ENCODE data around the gene ZNF865.

ZNF865 gene

DNA sequence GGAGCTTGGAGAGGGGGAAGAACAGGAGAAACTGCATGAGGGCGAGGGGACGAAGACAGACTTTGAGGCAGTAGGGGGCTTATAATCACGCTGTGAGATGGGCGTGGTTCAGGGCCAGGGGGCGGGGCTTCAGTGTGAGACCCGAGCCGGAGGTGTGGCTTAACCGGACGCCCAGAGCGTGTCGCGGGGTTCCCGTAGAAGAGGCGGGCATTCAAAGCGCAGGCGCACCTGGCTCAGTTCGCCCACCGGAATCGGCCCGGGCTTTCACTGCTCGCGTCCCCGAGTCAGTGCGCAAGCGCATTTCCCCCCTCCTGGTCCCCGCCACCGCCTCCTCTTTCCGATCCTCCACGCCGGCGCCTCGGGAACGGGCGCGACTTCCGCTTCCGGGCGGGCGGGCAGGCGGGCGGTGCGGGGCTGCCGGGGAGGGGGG is 225 bp upstream of the ZNF865 start:
- DNase-seq (ENCODE audit: low read depth), result peak; percentile 97

DNA sequence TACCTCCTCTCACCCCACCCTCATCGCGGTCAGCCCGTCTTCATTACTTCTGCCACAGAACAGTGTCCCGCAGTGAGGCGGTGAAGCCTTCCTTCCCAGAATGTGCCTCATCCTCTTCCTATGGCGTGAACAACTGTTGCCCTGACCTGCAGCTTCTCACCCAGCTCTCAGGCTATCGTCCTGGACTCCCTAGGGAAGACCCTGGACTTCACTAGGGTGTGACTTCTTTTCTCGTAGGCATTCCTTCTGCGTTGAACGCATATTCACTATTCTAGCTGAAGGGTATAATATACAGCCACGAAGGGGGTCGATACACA is 982 bp downstream of the ZNF865 start:
- DNase-seq (ENCODE audit: low read depth), result no peak

DNA sequence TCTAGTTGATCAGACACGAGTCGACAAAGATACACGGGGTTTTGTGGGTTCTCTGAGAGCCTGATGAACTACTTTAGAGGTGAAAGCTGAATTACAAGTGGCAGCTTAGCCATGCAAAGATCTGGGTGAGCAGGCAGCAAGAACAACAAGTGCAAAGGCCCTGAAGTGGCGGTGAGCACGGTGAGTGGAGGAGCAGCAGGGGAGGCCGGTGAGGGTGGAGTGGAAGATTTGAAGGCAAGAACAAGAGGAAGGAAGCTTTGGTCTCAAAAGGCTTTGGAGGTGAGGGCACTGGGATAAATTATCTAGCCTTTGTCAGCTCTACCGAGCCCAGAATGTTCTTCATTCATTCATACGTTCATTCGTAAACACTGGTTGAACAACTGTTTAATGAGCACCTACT is 1.4 kb downstream of the ZNF865 start:
- no peak for DNase-seq (ENCODE audit: low read depth)

DNA sequence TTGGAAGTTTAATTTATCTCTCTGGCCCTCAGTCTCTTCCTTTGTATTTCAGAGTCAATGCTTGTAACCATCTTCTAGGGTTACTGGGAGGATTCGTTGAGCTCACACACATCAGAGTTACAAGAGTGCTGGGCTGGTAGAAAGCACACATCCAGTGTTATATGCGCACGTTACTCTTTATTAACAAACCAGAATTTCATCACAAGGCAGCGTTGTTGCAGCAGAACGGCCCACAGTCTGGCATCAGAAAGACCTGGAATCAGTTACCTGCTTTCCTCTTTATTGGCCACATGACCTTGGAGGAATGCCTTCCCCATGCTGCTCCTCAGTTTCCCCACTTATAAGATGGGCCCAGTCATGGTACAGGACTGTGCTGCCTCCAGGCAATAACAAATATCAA is 3.9 kb downstream of the ZNF865 start:
- DNase-seq (ENCODE audit: low read depth), result no peak

DNA sequence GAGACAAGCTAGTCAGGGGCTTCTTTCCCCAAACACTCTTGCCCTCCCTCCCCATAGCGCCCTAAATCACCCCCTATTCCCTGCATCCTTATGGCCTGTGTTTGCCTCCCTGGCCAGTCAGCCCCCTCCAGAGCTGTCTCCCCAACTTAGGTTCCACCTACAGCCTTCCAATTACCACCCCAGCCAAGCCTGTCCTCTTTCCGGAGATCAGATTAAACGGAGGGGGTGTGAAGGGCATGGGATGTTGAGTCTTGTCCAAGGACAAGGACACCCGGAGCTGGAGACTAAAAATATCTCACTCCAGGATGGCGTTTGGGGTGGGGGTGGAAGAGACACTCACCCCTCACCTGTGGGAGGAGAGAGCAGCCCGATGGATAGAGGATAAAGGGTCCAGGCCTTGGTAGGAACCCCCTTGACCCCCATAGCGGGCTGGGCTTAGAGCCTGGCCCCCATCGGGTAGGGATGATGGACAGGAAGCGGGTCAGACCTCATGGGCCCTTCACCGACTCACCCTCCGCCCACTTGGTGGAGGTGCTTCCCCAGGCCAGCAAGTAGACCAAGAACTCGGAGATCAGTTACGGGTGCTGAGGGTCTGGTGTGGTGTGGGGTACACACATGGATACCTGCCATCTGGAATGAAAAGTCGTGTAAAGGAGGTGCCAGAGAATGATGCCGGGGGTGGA is 6.0 kb downstream of the ZNF865 start:
- DNase-seq (ENCODE audit: low read depth), result no peak

DNA sequence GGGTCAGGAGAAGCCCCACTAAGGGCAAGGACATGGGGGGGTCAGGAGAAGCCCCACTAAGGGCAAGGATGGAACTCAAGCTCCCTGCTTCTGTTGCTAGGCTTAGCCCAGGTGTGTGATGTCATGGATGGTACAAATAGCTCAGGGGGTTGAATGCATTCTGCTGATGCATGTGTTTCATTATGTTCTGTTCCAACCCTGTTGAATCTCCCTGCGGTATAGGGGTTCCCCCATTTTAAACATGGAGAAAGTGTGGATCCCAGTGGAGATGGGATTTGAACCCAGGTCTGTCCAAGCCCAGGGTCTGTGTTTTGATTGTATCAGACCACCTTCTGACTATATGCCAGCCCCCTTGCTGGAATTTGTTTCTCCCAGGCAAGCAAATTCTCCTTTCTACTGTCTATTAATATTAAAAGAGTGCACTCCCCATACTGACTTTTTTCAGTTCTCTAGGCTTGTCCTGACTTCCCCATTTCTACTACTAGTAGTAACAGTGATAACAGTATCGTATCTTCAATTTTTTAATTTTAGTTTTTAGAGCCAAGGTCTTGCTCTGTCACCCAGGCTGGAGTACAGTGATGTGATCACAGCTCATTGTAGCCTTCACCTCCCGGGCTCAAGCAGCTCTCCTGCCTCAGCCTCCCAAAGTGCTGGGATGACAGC is 6.7 kb downstream of the ZNF865 start:
- DNase-seq (ENCODE audit: low read depth), result no peak

DNA sequence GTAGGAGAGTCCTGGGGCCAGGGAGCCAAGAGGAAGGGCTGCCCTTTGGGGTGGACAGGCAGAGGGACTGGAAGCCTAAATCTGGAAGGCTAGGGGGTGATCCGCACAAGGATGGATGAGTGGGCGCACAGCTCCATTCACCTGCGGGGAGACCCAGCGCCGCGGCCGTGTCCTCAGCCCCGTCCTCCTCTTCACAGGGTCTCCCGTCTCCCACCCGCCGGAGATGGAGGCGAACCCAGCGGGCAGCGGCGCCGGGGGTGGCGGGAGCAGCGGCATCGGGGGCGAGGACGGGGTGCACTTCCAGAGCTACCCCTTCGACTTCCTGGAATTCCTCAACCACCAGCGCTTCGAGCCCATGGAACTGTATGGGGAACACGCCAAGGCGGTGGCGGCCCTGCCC is 7.9 kb downstream of the ZNF865 start:
- DNase-seq (ENCODE audit: low read depth), result no peak

DNA sequence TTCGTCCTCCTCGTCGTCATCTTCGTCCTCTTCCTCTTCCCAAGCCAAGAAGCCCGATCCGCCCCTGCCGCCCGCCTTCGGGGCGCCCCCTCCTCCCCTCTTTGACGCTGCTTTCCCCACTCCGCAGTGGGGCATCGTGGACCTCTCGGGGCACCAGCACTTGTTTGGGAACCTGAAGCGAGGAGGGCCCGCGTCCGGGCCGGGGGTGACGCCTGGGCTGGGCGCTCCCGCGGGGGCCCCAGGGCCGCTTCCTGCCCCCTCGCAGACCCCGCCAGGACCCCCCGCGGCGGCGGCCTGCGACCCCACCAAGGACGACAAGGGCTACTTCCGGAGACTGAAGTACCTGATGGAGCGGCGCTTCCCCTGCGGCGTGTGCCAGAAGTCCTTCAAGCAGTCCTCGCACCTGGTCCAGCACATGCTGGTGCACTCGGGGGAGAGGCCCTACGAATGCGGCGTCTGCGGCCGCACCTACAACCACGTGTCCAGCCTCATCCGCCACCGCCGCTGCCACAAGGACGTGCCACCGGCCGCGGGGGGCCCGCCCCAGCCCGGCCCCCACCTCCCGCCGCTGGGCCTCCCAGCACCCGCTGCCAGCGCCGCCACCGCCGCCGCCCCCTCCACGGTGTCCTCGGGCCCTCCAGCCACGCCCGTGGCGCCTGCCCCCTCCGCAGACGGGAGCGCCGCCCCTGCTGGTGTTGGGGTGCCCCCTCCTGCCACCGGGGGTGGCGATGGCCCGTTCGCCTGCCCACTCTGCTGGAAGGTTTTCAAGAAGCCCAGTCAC is 8.7 kb downstream of the ZNF865 start:
- no peak for DNase-seq (ENCODE audit: low read depth)

DNA sequence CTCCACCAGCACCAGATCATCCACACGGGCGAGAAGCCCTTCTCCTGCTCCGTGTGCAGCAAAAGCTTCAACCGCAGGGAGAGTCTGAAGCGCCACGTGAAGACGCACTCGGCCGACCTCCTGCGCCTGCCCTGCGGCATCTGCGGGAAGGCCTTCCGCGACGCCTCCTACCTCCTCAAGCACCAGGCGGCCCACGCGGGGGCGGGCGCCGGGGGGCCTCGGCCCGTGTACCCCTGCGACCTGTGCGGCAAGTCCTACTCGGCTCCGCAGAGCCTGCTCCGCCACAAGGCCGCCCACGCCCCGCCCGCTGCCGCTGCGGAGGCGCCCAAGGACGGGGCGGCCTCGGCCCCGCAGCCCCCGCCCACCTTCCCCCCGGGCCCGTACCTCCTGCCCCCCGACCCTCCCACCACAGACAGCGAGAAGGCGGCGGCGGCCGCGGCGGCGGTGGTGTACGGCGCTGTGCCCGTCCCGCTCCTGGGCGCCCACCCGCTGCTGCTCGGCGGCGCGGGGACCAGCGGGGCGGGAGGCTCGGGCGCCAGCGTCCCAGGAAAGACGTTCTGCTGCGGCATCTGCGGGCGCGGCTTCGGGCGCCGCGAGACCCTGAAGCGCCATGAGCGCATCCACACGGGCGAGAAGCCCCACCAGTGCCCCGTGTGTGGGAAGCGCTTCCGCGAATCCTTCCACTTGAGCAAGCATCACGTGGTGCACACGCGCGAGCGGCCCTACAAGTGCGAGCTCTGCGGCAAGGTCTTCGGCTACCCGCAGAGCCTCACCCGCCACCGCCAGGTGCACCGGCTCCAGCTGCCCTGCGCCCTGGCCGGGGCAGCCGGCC is 9.5 kb downstream of the ZNF865 start:
- DNase-seq (ENCODE audit: low read depth), result no peak

DNA sequence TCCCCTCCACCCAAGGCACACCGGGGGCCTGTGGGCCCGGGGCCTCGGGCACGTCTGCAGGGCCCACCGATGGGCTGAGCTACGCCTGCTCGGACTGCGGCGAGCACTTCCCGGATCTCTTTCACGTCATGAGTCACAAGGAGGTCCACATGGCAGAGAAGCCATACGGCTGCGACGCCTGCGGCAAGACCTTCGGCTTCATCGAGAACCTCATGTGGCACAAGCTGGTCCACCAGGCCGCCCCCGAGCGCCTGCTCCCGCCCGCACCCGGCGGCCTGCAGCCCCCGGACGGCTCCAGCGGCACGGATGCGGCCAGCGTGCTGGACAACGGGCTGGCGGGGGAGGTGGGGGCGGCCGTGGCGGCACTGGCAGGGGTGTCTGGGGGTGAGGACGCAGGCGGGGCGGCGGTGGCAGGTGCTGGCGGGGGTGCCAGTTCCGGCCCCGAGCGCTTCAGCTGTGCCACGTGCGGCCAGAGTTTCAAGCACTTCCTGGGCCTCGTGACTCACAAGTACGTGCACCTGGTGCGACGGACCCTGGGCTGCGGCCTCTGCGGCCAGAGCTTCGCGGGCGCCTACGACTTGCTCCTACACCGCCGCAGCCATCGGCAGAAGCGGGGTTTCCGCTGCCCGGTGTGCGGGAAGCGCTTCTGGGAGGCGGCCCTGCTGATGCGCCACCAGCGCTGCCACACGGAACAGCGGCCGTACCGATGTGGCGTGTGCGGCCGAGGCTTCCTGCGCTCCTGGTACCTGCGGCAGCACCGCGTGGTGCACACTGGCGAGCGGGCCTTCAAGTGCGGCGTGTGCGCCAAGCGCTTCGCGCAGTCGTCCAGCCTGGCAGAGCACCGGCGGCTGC is 10.3 kb downstream of the ZNF865 start:
- DNase-seq (ENCODE audit: low read depth), result no peak

DNA sequence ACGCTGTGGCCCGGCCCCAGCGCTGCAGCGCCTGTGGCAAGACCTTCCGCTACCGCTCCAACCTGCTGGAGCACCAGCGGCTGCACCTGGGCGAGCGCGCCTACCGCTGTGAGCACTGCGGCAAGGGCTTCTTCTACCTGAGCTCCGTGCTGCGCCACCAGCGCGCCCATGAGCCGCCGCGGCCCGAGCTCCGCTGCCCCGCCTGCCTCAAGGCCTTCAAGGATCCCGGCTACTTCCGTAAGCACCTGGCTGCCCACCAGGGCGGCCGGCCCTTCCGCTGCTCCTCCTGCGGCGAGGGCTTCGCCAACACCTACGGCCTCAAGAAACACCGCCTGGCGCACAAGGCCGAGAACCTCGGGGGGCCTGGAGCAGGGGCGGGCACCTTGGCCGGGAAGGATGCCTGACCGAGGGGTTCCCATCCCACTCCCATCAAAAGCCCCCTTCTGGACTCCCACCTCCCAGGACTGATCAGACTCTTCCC is 11.0 kb downstream of the ZNF865 start:
- no peak for DNase-seq (ENCODE audit: low read depth)

DNA sequence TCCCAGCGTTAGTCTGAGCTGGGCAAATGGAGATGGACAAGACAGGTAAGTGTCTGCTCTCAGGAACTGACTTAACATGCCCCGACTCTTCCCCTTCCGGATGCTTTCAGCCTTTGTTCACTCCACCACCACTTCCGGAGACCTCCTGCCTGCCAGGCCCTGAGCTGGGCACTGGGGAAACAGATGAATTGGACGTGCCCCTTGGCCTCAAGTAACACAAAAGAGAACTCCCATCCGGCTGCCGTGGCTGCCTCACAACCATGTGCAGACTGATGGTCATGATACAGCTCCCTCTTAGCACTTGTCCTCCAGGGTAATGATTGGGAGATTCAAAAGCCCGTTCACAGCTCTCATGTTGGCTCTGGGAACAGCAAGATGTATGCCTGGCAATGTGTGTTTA is 12.0 kb downstream of the ZNF865 start:
- DNase-seq (ENCODE audit: low read depth), result no peak

DNA sequence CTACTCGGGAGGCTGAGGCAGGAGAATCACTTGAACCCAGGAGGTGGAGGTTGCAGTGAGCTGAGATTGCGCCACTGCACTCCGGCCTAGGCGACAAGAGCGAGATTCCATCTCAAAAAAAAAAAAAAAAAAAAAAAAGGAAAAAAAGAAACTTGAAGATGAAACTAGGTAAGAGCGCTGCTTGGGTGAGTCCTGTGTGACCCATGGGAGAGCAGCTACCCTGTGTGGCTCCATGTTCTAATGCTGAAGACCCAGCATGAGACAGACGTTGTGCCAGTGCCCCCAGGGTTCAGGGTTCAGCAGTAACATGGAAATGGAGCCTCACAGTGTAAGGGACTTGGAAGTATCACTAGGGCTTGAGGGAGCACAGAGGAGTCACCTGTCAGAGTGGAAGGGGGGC is 13.0 kb downstream of the ZNF865 start:
- DNase-seq (ENCODE audit: low read depth), result no peak

DNA sequence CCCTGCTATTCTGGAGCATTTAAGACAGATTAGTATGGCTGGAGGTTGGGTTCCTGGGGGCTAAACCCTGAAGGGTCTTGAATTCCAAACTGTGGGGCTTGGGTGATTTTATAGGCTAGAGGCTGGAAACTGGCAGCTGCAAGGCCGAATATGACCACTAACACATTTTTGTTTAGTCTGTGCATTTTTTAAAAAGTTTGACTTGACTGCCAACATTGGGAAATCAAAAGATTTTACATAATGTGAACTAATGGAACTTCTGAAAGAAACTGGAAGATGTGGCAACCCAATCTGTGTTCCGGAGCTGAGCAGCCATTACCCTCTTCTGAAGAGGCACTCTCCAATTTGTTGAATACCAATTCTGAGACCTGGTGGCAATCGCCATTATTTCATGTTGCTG is 13.8 kb downstream of the ZNF865 start:
- no peak for DNase-seq (ENCODE audit: low read depth)

DNA sequence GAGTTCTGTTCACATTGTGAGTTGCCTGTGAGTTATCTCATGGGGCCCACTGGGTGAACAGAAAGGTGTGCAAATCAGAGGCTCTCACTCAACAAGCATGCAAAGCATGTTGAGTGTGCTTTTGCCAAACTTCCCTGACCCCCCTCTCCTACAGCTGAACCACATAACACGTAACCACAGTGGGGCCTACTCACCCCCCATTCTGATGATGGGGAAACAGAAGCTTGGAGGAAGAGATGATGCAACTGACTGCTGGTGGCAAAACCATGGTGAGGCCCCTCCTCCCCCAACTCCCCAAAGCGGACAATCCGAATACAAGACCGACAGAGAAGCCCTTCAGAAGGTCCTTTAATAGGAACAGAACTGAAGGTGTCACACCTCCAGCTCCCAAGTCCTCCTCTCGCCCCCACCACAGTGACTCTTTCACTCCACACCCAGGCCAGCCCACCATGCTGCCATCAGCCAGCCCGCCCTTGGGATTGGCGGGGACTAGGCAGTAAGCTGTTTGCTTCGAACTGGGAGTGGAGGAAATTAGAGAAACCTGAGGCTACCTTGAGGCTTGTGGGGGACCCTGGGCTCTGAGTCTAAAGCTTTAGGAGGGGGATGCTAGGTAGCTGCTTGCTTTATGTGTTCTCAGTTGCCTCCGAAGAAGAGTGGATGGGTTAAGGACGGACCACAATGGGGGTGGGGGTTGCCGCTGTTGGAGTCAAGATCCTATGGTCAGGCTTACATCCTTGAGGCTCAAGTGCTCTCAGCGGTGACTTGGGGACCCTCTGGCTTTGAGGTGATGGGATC is 15.2 kb downstream of the ZNF865 start:
- DNase-seq (ENCODE audit: low read depth), result no peak

DNA sequence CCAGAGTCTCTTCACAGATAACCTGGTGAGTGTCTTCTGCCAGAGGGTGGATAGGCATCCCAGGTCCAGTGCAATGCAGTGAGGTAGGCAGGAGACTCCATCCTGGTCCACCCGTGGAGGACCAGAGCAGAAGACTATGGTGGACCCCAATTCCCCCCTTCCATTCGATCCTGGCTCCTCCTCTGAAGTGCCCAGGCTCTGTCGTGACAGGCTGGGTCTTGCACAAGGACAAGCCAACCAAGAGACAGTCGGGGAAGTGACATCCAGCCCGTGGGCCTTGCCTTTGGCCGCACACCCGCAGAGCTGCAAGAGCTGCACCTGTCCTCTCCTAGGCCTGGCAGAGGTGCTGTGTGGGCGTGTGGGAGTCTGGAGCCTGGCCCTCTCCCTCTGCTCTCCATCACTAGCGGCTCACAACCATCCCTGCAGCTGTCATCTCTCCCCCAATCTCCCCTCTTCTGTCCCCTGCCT is 15.8 kb downstream of the ZNF865 start:
- no peak for DNase-seq (ENCODE audit: low read depth)

DNA sequence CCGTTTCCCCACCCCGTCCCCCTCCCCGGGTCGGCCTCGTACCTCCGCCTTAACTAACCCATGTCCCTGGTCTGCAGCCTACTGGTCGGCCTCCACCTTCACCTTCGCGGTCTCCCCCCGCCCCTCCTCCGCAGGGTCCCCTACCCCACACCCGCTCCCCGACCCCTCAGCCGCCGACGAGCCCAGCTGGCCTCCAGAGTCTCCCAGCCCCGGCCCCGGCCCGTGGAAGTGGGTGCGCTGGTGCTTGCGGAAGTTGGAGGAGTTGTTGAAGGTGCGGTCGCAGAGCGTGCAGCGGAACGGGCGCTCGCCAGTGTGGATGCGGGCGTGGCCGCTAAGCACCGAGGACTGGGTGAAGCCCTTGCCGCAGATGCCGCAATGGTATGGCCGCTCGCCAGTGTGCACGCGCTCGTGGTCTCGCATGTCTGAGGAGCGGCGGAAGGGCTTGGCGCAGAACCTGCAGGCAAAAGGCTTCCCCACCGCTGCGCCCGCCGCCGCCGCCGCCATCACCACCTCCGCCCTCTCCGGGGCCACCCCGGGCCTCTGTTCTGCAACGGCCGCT is 16.3 kb downstream of the ZNF865 start:
- DNase-seq (ENCODE audit: low read depth), result no peak

DNA sequence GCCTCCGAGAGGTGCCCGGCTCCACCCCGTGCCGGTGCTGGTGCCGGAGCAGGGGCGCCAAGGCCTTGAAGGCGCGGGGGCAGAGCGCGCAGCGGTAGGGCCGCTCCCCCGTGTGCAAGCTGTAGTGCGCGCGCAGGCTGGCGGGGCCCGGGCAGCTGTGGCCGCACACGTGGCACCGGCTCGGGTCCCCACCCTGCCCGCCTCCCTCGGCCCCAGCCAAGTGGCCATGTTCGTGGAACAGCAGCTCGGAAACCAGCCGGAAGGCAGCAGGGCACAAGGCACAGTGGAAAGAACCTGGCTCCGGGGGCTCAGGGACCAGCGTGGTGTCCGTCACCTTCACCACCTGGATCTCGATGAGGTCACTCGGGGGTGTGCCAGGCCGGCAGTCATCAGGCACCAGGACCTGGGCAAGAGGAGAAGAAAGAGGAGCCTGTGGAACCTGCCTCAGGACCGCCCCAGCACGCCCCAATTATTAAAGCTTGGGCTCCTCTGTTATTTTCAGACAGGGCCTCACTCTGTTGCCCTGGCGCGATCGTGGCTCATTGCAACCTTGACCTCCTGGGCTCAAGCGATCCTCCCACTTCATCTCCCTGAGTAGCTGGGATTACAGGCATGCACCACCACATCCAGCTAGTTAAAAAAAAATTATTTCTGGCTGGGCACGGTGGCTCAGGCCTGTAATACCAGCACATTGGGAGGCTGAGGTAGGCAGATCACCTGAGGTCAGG is 17.0 kb downstream of the ZNF865 start:
- no peak for DNase-seq (ENCODE audit: low read depth)

DNA sequence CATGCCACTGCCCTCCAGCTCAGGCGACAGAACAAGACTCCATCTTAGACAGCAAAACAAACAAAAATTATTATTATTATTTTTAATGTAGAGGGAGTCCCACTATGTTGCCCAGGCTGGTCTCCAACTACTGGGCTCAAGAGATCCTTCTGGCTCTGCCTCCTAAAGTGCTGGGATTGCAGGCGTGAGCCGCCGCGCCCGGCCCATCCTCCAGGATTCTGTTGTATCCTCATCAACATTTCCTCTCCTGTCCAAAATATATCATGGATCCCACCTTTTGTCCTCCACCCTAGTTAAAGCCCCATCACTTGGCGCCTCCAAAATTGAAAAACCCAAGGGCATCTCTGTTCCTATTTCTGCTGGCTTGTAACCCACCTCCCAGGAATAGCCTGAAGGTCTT is 17.7 kb downstream of the ZNF865 start:
- no peak for DNase-seq (ENCODE audit: low read depth)

Measured in ELR (cell line).